ENCODE results near the gene DHX30. TPM values are rescaled to one million over a fixed set of nuclear protein-coding genes. Genes with fewer than 3 reads are reported as not detected.

DHX30 gene
- total RNA-seq, 1 donor: 51.5 TPM

GRCh38 chr3:47783673-47784072, 19.3 kb upstream of the DHX30 start:
- H3K4me3 ChIP-seq (ENCODE audit: low read depth, low read length): no peak overlapping the region
- no peak for DNase-seq (ENCODE audit: low read depth)
- no peak for TF ChIP-seq CTCF (IDR thresholded peaks at IDR 0.05; ENCODE audit: insufficient read depth, low read length)

- TF ChIP-seq CTCF (IDR thresholded peaks at IDR 0.05; ENCODE audit: insufficient read depth, low read length): no peak
- no peak overlapping the region for H3K4me3 ChIP-seq (ENCODE audit: low read depth, low read length)
- no peak for DNase-seq (ENCODE audit: low read depth)
These were observed 11.6 kb upstream of the DHX30 start for GRCh38 chr3:47791193-47791855.

- no peak for TF ChIP-seq CTCF (IDR thresholded peaks at IDR 0.05; ENCODE audit: insufficient read depth, low read length)
- DNase-seq (ENCODE audit: low read depth): no peak
- no peak overlapping the region for H3K4me3 ChIP-seq (ENCODE audit: low read depth, low read length)
These were observed 10.2 kb upstream of the DHX30 start for GRCh38 chr3:47792699-47793098.

GRCh38 chr3:47794544-47794943, 8.4 kb upstream of the DHX30 start:
- no peak overlapping the region for H3K4me3 ChIP-seq (ENCODE audit: low read depth, low read length)
- no peak for DNase-seq (ENCODE audit: low read depth)
- no peak for TF ChIP-seq CTCF (IDR thresholded peaks at IDR 0.05; ENCODE audit: insufficient read depth, low read length)

GRCh38 chr3:47799733-47800132, 3.2 kb upstream of the DHX30 start:
- peak; percentile 20 for TF ChIP-seq CTCF (IDR thresholded peaks at IDR 0.05; ENCODE audit: insufficient read depth, low read length)
- H3K4me3 ChIP-seq (ENCODE audit: low read depth, low read length): no peak overlapping the region
- DNase-seq (ENCODE audit: low read depth): no peak

GRCh38 chr3:47803480-47804025, 615 bp downstream of the DHX30 start:
- no peak for TF ChIP-seq CTCF (IDR thresholded peaks at IDR 0.05; ENCODE audit: insufficient read depth, low read length)
- H3K4me3 ChIP-seq (ENCODE audit: low read depth, low read length): peak overlapping the region; percentile 95
- no peak for DNase-seq (ENCODE audit: low read depth)

GRCh38 chr3:47804577-47804976, 1.6 kb downstream of the DHX30 start:
- DNase-seq (ENCODE audit: low read depth): no peak
- H3K4me3 ChIP-seq (ENCODE audit: low read depth, low read length): peak overlapping the region; percentile 17
- no peak for TF ChIP-seq CTCF (IDR thresholded peaks at IDR 0.05; ENCODE audit: insufficient read depth, low read length)
